Uterus (tissue), 2 donors: ENCODE measurements around the gene CHST11.

Experiments
- CTCF ChIP-seq, 4 experiments: fragments of 200-600 bp in 2 of 4; fragments of 450-650 bp in 2 of 4; sonication (generic) in 2 of 4; IDR thresholded peaks; one replicate each; pipeline ENCODE4 v1.5.1; 2016 to 2019; ENCODE audit warnings: antibody characterized with exemption in 4 of 4, mild to moderate bottlenecking in 2 of 4, moderate library complexity in 1 of 4
- POLR2A ChIP-seq, 2 donors: fragments of 450-650 bp; IDR thresholded peaks; one replicate each; pipeline ENCODE4 v1.6.1; 2016; ENCODE audit warnings: antibody characterized with exemption in 2 of 2, mild to moderate bottlenecking in 1 of 2, moderate library complexity in 1 of 2

GRCh38 chr12:104691721-104692556 lies 235.2 kb downstream of the CHST11 start:
- TF ChIP-seq CTCF (IDR thresholded peaks at IDR 0.05), result no peak
- no peak for TF ChIP-seq POLR2A (IDR thresholded peaks at IDR 0.05)
